ENCODE data around the gene MAP7D1. TPM values are rescaled to one million over a fixed set of nuclear protein-coding genes. Genes with fewer than 3 reads are reported as not detected.

MAP7D1 gene
- total RNA-seq, 3 donors from 2014 or later = 67.4 to 78.0 (median 68.6) TPM

GRCh38 chr1:36142121-36142520 is 13.8 kb upstream of the MAP7D1 start:
- Histone ChIP-seq H3K4me1 (no peaks in the 10 kb centered on the region), H3K9me3 (no peaks in the 10 kb centered on the region), H3K4me3 (no peak overlapping the region), H3K27me3 (no peaks in the 10 kb centered on the region), H3K36me3 (no peaks in the 10 kb centered on the region), H3K27ac (peak overlapping the region; percentile 59 to 65)
- no peak for TF ChIP-seq POLR2A (IDR thresholded peaks at IDR 0.05)
- no peak for TF ChIP-seq POLR2AphosphoS5 (IDR thresholded peaks at IDR 0.05)
- no peak for TF ChIP-seq CTCF (IDR thresholded peaks at IDR 0.05)
- intact Hi-C loops (cut with DNase I; ENCODE audit: low total_unique reads) = no loop called here
- DNase-seq (ENCODE audit: low spot score in 2 of 2) = no peak

- Histone ChIP-seq H3K4me1 (peaks cover 0 to 3% of the 10 kb centered on the region in 2 donors), H3K36me3 (no peaks in the 10 kb centered on the region), H3K27ac (peak overlapping the region in 1 of 2 donors; percentile 25), H3K27me3 (no peaks in the 10 kb centered on the region), H3K9me3 (no peaks in the 10 kb centered on the region), H3K4me3 (no peak overlapping the region)
- intact Hi-C loops (cut with DNase I; ENCODE audit: low total_unique reads) = no loop called here
- TF ChIP-seq CTCF (IDR thresholded peaks at IDR 0.05) (no peak), POLR2AphosphoS5 (IDR thresholded peaks at IDR 0.05) (no peak), POLR2A (IDR thresholded peaks at IDR 0.05) (no peak)
- DNase-seq (ENCODE audit: low spot score in 2 of 2) = no peak
These were observed 12.5 kb upstream of the MAP7D1 start for GRCh38 chr1:36143424-36143823.

- Histone ChIP-seq H3K4me3 (no peak overlapping the region), H3K36me3 (no peaks in the 10 kb centered on the region), H3K27ac (no peak overlapping the region), H3K27me3 (no peaks in the 10 kb centered on the region), H3K9me3 (no peaks in the 10 kb centered on the region), H3K4me1 (peaks cover 0 to 6% of the 10 kb centered on the region in 2 donors)
- no peak for DNase-seq (ENCODE audit: low spot score in 2 of 2)
- intact Hi-C loops (cut with DNase I; ENCODE audit: low total_unique reads) = no loop called here
- TF ChIP-seq POLR2AphosphoS5 (IDR thresholded peaks at IDR 0.05) (no peak), POLR2A (IDR thresholded peaks at IDR 0.05) (no peak), CTCF (IDR thresholded peaks at IDR 0.05) (no peak)
These were observed 11.5 kb upstream of the MAP7D1 start for GRCh38 chr1:36144413-36144812.

GRCh38 chr1:36148821-36149236 is 7.1 kb upstream of the MAP7D1 start:
- no peak for DNase-seq (ENCODE audit: low spot score in 2 of 2)
- Histone ChIP-seq H3K27me3 (no peaks in the 10 kb centered on the region), H3K36me3 (no peaks in the 10 kb centered on the region), H3K4me1 (peaks cover 11 to 27% of the 10 kb centered on the region in 2 donors), H3K4me3 (peak overlapping the region; percentile 79 to 88 (median 87)), H3K9me3 (no peaks in the 10 kb centered on the region), H3K27ac (peak overlapping the region; percentile 94 to 98)
- TF ChIP-seq CTCF (IDR thresholded peaks at IDR 0.05) (no peak), POLR2AphosphoS5 (IDR thresholded peaks at IDR 0.05) (no peak), POLR2A (IDR thresholded peaks at IDR 0.05) (no peak)
- intact Hi-C loops (cut with DNase I; ENCODE audit: low total_unique reads) = no loop called here

- H3K27me3 ChIP-seq = no peaks in the 10 kb centered on the region
- no peaks in the 10 kb centered on the region for H3K36me3 ChIP-seq
- no peaks in the 10 kb centered on the region for H3K9me3 ChIP-seq
- TF ChIP-seq POLR2A (IDR thresholded peaks at IDR 0.05) (peak; percentile 89), POLR2AphosphoS5 (IDR thresholded peaks at IDR 0.05) (peak; percentile 83 to 99 (median 90)), CTCF (IDR thresholded peaks at IDR 0.05) (peak; percentile 87 to 99 (median 99))
- H3K4me1 ChIP-seq = peaks cover 11 to 27% of the 10 kb centered on the region in 2 donors
- H3K27ac ChIP-seq = peak within 1 kb of the TSS; percentile 94 to 98
- H3K4me3 ChIP-seq = peak within 1 kb of the TSS; percentile 79 to 88 (median 87)
- intact Hi-C loops (cut with DNase I; ENCODE audit: low total_unique reads) = no loop called here
- DNase-seq (ENCODE audit: low spot score in 2 of 2) = peak; percentile 99 to 100
These were observed 6.6 kb upstream of the MAP7D1 start, which contains the start of gene TRAPPC3 for GRCh38 chr1:36149237-36149972. TRAPPC3 (minus strand) TSS chr1:36149486; CDS start chr1:36149378, 108 bp downstream.
